A673 (cell line): ENCODE data around the gene IFIT3. TPM values are rescaled to one million over a fixed set of nuclear protein-coding genes. Genes with fewer than 3 reads are reported as not detected.

ENCODE experiments used
- BruUV-seq: library from RNA; stranded (reverse); fragments of 400-500 nt; replicated peaks from 2 replicates; lab custom pipeline; 2021; lab: Mats Ljungman, UMichigan
- CTCF ChIA-PET: fragments of 300-600 bp; sonication (Branson Sonifier 250); formaldehyde crosslinking; loops from one replicate; lab custom pipeline; 2022; ENCODE audit warnings: antibody characterized with exemption; lab: Charles Lee
- POLR2A ChIA-PET: fragments of 300-600 bp; sonication (Branson Sonifier 250); formaldehyde crosslinking; loops from one replicate; lab custom pipeline; 2022; ENCODE audit warnings: antibody characterized with exemption; ENCODE audit not compliant: low non-redundant PET; lab: Charles Lee
- DNase-seq: peaks from one replicate; pipeline ENCODE4 v3.0.0-alpha.2; 2015; ENCODE audit warnings: low spot score
- H3K27ac ChIP-seq: fragments of 200-600 bp; sonication (generic); 2 replicates; pipeline ENCODE4 v1.5.1; 2016; ENCODE audit warnings: mixed run types, low read depth, mild to moderate bottlenecking, mixed read lengths, antibody characterized with exemption, low read length; ENCODE audit not compliant: poor library complexity, severe bottlenecking
- H3K27me3 ChIP-seq: fragments of 200-600 bp; sonication (generic); replicated peaks from 2 replicates; pipeline ENCODE4 v1.6.1; 2017; ENCODE audit warnings: mixed run types, low read depth, mild to moderate bottlenecking, mixed read lengths, antibody characterized with exemption, low read length; ENCODE audit not compliant: insufficient read depth, poor library complexity
- H3K36me3 ChIP-seq: fragments of 200-600 bp; sonication (generic); 2 replicates; pipeline ENCODE4 v1.6.1; 2016; ENCODE audit warnings: mixed run types, mild to moderate bottlenecking, mixed read lengths, antibody characterized with exemption, low read length; ENCODE audit not compliant: insufficient read depth, poor library complexity, severe bottlenecking
- H3K4me1 ChIP-seq: fragments of 200-600 bp; sonication (generic); 2 replicates; pipeline ENCODE4 v1.6.1; 2017; ENCODE audit warnings: mixed run types, mild to moderate bottlenecking, mixed read lengths, antibody characterized with exemption, low read length; ENCODE audit not compliant: insufficient read depth, poor library complexity, severe bottlenecking
- H3K4me3 ChIP-seq: fragments of 200-600 bp; sonication (generic); 2 replicates; pipeline ENCODE4 v1.5.1; 2016; ENCODE audit warnings: low read depth, mixed run types, mild to moderate bottlenecking, mixed read lengths, low read length; ENCODE audit not compliant: poor library complexity, severe bottlenecking
- H3K9me3 ChIP-seq: fragments of 200-600 bp; sonication (generic); 2 replicates; pipeline ENCODE4 v1.6.1; 2016; ENCODE audit warnings: mixed run types, low read depth, mild to moderate bottlenecking, mixed read lengths, antibody characterized with exemption, low read length; ENCODE audit not compliant: poor library complexity, severe bottlenecking
- EZH2 ChIP-seq: fragments of 200-600 bp; sonication (generic); IDR thresholded peaks from 2 replicates; pipeline ENCODE4 v1.6.1; 2017; ENCODE audit warnings: borderline replicate concordance, low read depth, mild to moderate bottlenecking, mixed read lengths, antibody characterized with exemption, low read length; ENCODE audit not compliant: poor library complexity, severe bottlenecking
- intact Hi-C: fragments of 100-400 bp; cut with micrococcal nuclease; formaldehyde crosslinking; loops from one replicate; pipeline ENCODE4 v1.10.0; 2022; ENCODE audit not compliant: unreplicated experiment
- total RNA-seq: library from RNA; stranded (reverse); gene quantifications from 2 replicates; pipeline ENCODE4 v1.2.3, GENCODE V29; 2021
- TF ChIP-seq, protein P1 (sequence below): fragments of 300-800, 200-600 bp; sonication (generic); conservative IDR thresholded peaks from 2 replicates; pipeline ENCODE4 v1.5.1; 2017; ENCODE audit warnings: low read depth, mild to moderate bottlenecking, antibody characterized with exemption, low read length, moderate library complexity, mixed read lengths

Gene IFIT3
- total RNA-seq, 1 experiment from 2014 or later, result 6.7 TPM

DNA sequence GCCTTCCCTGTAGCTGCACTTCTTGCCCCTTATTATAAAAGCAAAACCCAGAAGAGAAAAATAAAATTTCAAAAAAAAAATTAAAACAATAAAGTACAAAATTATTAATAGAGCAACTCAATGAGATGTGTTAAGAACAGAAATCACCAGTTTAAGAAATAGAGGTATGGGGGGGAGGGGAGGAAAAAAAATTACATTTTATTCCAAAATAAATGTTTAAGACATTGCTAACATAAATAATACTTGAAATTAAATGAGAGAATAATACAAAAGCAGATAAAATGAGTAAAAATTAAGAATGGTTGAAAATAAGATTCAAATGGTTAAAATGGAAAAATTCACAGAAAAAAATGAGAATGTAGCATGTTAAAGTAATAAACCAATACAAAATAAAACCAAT, 22.9 kb upstream of the IFIT3 start:
- Histone ChIP-seq H3K27ac (no peak overlapping the region), H3K36me3 (no peaks in the 10 kb centered on the region), H3K4me3 (no peak overlapping the region), H3K27me3 (no peaks in the 10 kb centered on the region), H3K4me1 (peaks cover 7% of the 10 kb centered on the region), H3K9me3 (no peaks in the 10 kb centered on the region)
- CTCF ChIA-PET, result no interaction called here
- intact Hi-C loops, result no loop called here
- POLR2A ChIA-PET, result interaction anchor here (0.7 kb wide), 1 partner anchor 503 kb away, joined by 5 read pairs; no protein-coding TSS in a partner anchor
- no TSS peak for BruUV-seq
- no peak for TF ChIP-seq EZH2
- DNase-seq, result no peak

DNA sequence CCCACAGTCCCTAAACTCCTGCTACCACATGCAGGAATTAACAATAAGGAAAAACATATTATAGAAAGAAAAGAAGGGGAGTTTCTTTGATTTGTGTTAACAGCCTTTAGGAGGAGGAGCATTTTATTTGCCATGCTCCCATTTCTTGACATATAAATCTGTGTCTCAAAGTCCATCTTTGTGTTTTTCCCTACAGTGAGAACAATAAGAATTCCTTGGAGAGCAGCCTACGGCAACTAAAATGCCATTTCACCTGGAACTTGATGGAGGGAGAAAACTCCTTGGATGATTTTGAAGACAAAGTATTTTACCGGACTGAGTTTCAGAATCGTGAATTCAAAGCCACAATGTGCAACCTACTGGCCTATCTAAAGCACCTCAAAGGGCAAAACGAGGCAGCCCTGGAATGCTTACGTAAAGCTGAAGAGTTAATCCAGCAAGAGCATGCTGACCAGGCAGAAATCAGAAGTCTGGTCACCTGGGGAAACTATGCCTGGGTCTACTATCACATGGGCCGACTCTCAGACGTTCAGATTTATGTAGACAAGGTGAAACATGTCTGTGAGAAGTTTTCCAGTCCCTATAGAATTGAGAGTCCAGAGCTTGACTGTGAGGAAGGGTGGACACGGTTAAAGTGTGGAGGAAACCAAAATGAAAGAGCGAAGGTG, 21.9 kb upstream of the IFIT3 start:
- no peaks in the 10 kb centered on the region for H3K36me3 ChIP-seq
- no peaks in the 10 kb centered on the region for H3K27me3 ChIP-seq
- no peak for TF ChIP-seq EZH2
- TF ChIP-seq, protein P1, sequence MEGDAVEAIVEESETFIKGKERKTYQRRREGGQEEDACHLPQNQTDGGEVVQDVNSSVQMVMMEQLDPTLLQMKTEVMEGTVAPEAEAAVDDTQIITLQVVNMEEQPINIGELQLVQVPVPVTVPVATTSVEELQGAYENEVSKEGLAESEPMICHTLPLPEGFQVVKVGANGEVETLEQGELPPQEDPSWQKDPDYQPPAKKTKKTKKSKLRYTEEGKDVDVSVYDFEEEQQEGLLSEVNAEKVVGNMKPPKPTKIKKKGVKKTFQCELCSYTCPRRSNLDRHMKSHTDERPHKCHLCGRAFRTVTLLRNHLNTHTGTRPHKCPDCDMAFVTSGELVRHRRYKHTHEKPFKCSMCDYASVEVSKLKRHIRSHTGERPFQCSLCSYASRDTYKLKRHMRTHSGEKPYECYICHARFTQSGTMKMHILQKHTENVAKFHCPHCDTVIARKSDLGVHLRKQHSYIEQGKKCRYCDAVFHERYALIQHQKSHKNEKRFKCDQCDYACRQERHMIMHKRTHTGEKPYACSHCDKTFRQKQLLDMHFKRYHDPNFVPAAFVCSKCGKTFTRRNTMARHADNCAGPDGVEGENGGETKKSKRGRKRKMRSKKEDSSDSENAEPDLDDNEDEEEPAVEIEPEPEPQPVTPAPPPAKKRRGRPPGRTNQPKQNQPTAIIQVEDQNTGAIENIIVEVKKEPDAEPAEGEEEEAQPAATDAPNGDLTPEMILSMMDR, result no peak
- H3K27ac ChIP-seq, result no peak overlapping the region
- intact Hi-C loops, result no loop called here
- ChIA-PET CTCF (no interaction called here), POLR2A (no interaction called here)
- no TSS peak for BruUV-seq
- peaks cover 7% of the 10 kb centered on the region for H3K4me1 ChIP-seq
- no peak for DNase-seq
- H3K9me3 ChIP-seq, result no peaks in the 10 kb centered on the region
- H3K4me3 ChIP-seq, result no peak overlapping the region

DNA sequence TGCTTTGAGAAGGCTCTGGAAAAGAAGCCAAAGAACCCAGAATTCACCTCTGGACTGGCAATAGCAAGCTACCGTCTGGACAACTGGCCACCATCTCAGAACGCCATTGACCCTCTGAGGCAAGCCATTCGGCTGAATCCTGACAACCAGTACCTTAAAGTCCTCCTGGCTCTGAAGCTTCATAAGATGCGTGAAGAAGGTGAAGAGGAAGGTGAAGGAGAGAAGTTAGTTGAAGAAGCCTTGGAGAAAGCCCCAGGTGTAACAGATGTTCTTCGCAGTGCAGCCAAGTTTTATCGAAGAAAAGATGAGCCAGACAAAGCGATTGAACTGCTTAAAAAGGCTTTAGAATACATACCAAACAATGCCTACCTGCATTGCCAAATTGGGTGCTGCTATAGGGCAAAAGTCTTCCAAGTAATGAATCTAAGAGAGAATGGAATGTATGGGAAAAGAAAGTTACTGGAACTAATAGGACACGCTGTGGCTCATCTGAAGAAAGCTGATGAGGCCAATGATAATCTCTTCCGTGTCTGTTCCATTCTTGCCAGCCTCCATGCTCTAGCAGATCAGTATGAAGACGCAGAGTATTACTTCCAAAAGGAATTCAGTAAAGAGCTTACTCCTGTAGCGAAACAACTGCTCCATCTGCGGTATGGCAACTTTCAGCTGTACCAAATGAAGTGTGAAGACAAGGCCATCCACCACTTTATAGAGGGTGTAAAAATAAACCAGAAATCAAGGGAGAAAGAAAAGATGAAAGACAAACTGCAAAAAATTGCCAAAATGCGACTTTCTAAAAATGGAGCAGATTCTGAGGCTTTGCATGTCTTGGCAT, 21.1 kb upstream of the IFIT3 start:
- POLR2A ChIA-PET, result no interaction called here
- no peak for DNase-seq
- no peaks in the 10 kb centered on the region for H3K27me3 ChIP-seq
- no peak overlapping the region for H3K4me3 ChIP-seq
- intact Hi-C loops, result no loop called here
- CTCF ChIA-PET, result no interaction called here
- no peaks in the 10 kb centered on the region for H3K4me1 ChIP-seq
- TF ChIP-seq, protein P1, result no peak
- no peak for TF ChIP-seq EZH2
- no TSS peak for BruUV-seq
- no peak overlapping the region for H3K27ac ChIP-seq
- no peaks in the 10 kb centered on the region for H3K9me3 ChIP-seq
- H3K36me3 ChIP-seq, result no peaks in the 10 kb centered on the region
